Skeletal muscle satellite cell (primary cell): ENCODE measurements around the gene SLC39A3.

Experiments
- H3K27me3 ChIP-seq: 2 replicates; pipeline ENCODE4 v1.7.0; 2013; ENCODE audit warnings: low read length; ENCODE audit not compliant: control insufficient read depth, insufficient read depth
- H3K36me3 ChIP-seq: 2 replicates; pipeline ENCODE4 v1.7.0; 2013; ENCODE audit warnings: mild to moderate bottlenecking, control low read depth, low read length; ENCODE audit not compliant: insufficient read depth
- H3K4me1 ChIP-seq: 2 replicates; pipeline ENCODE4 v1.7.0; 2013; ENCODE audit warnings: low read length; ENCODE audit not compliant: control insufficient read depth, insufficient read depth
- H3K4me2 ChIP-seq: 2 replicates; pipeline ENCODE4 v1.7.0; 2013; ENCODE audit warnings: mild to moderate bottlenecking, low read length
- H3K4me3 ChIP-seq: 2 replicates; pipeline ENCODE4 v1.7.0; 2013; ENCODE audit warnings: low read length
- H3K9ac ChIP-seq: 2 replicates; pipeline ENCODE4 v1.7.0; 2013; ENCODE audit warnings: mild to moderate bottlenecking, low read depth, low read length, moderate library complexity
- H3K9me3 ChIP-seq: replicated peaks from 2 replicates; pipeline ENCODE4 v1.7.0; 2013; ENCODE audit warnings: mild to moderate bottlenecking, control low read depth, low read length

Gene SLC39A3

DNA sequence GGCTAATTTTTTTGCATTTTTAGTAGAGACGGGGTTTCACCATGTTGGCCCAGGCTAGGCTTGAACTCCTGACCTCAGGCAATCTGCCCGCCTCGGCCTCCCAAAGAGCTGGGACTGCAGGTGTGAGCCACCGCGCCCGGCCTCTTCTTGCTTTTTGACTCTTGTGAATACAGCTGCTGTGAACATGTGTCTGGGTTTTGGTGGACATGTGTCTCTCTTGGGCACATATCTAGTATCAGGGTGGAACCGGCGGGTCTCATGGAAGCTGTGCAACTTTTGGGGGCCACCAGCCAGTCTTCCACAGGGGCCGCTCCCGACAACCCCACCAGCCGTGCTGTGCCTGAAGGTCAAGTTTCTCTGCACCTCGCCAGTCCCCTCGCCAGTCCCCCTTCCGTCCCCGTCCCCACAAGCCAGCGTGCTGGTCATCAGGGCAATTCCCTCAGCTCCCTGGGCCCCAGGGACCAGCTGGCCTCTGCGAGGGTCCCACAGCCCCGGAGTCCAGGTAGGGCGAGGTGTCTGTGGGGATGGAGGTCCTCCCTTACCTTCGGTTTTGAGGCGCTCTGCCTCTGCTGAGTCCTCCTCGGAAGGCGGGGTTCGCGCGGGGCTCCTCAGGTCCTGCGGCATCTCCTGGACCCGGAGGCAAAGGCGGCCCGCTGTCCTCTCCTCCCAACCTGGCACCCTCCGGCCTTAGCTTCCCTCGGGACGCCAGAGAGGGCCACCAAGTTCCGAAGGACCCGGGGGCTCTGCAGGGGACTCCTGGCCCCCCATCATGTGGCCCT lies 27.0 kb upstream of the SLC39A3 start:
- H3K4me3 ChIP-seq, result no peak overlapping the region
- no peaks in the 10 kb centered on the region for H3K27me3 ChIP-seq
- H3K9me3 ChIP-seq, result no peaks in the 10 kb centered on the region
- H3K4me1 ChIP-seq, result peaks cover 17% of the 10 kb centered on the region
- peaks cover 68% of the 10 kb centered on the region for H3K36me3 ChIP-seq
- H3K9ac ChIP-seq, result no peak overlapping the region
- H3K4me2 ChIP-seq, result no peak overlapping the region

DNA sequence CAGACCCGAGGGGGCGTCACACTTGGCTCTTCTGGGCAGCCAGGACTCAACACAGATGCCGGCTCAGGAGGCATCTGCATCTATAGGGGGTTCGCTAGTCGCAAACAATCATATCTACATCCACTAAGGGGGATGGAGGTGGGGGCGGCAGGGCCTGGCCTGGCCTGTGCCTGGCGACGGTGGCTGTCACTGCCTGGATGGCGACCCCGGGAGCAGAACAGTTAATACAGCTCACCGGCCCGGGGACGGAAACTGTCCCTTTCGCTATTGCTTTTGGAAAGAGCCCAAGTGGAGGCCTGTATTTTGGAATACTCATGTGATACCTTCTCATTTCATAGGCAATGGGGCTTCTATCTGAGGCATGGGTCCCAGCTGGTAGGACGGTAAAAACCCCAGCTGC lies 25.6 kb upstream of the SLC39A3 start:
- H3K4me1 ChIP-seq, result peaks cover 5% of the 10 kb centered on the region
- no peak overlapping the region for H3K4me3 ChIP-seq
- H3K9ac ChIP-seq, result no peak overlapping the region
- peaks cover 73% of the 10 kb centered on the region for H3K36me3 ChIP-seq
- H3K9me3 ChIP-seq, result no peaks in the 10 kb centered on the region
- H3K27me3 ChIP-seq, result no peaks in the 10 kb centered on the region
- H3K4me2 ChIP-seq, result no peak overlapping the region

DNA sequence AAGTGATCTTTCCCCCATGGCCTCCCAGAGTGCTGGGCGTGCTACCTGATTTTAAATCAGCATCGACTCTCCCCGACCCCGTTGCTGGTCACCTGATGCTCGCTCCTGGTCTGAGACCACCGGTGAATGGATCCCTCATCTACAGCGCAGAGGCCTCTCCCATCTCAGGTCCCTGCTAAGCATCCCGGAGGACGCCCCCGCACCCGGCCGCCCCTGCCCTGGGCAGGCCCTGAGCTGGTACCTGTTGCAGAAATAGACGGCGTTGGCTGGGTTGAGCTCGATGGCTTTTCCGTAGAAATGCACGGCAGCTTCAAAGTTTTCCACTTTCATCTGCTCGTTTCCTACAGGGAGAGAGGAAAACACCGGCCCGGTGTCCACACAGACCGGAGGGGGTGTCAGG lies 25.1 kb upstream of the SLC39A3 start:
- H3K4me2 ChIP-seq, result no peak overlapping the region
- H3K27me3 ChIP-seq, result no peaks in the 10 kb centered on the region
- peaks cover 72% of the 10 kb centered on the region for H3K36me3 ChIP-seq
- no peaks in the 10 kb centered on the region for H3K9me3 ChIP-seq
- no peak overlapping the region for H3K9ac ChIP-seq
- no peak overlapping the region for H3K4me3 ChIP-seq
- peaks cover under 1% of the 10 kb centered on the region for H3K4me1 ChIP-seq

DNA sequence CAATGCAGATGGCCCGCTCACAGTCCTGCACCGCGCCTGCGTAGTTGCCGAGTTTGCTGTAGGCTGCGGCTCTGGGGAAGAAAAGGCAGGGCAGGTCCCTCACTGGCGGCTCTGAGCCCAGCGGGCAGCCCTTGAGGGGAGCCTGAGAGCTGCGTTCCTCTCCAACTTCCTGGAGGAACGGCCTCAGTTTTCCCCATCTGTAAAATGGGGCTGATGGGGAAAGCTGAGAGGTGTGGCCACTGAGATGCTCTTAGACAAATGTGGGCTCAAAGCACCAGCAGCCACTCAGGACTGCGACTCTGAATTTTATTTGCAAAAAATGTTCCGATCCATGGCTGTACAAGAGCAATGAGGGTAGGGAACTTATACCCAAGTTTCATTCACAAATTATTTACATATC lies 23.9 kb upstream of the SLC39A3 start:
- Histone ChIP-seq H3K4me2 (no peak overlapping the region), H3K27me3 (no peaks in the 10 kb centered on the region), H3K4me3 (no peak overlapping the region), H3K9ac (no peak overlapping the region), H3K4me1 (no peaks in the 10 kb centered on the region), H3K36me3 (peaks cover 79% of the 10 kb centered on the region), H3K9me3 (no peaks in the 10 kb centered on the region)

DNA sequence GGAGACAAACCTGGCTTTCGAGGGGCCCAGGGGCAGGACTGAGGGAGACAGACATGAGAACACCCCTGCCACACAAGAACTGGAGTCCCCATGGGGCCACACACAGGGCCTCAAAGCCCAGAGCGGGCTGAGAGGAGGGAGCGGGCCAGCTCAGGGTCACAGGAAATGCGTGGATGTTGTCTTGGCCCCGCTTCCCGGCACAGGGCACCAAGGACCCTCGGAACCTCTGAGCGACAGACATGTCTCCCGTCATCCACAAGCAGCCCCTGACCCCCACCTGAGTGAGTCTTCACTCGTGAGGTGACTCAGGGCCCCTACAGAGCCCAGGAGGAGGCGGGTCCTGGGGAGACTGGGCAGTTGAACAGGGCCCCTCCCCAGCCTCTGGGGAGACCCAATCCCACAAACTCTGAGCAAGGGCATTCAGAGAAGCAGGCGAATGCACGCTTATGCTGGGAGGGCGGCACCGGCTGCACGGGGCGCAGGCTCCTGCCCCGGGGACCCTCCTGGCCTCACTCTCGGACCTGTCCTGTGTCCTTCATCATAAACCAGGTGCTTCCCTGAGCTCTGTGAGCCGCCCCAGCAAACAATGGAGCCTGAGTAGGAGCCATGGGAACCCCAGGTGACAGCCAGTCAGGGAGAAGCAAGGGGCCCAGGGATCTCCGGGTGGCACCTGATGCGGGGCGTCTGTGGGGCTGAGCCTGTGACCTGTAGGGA lies 23.1 kb upstream of the SLC39A3 start:
- peaks cover 75% of the 10 kb centered on the region for H3K36me3 ChIP-seq
- H3K9ac ChIP-seq, result no peak overlapping the region

DNA sequence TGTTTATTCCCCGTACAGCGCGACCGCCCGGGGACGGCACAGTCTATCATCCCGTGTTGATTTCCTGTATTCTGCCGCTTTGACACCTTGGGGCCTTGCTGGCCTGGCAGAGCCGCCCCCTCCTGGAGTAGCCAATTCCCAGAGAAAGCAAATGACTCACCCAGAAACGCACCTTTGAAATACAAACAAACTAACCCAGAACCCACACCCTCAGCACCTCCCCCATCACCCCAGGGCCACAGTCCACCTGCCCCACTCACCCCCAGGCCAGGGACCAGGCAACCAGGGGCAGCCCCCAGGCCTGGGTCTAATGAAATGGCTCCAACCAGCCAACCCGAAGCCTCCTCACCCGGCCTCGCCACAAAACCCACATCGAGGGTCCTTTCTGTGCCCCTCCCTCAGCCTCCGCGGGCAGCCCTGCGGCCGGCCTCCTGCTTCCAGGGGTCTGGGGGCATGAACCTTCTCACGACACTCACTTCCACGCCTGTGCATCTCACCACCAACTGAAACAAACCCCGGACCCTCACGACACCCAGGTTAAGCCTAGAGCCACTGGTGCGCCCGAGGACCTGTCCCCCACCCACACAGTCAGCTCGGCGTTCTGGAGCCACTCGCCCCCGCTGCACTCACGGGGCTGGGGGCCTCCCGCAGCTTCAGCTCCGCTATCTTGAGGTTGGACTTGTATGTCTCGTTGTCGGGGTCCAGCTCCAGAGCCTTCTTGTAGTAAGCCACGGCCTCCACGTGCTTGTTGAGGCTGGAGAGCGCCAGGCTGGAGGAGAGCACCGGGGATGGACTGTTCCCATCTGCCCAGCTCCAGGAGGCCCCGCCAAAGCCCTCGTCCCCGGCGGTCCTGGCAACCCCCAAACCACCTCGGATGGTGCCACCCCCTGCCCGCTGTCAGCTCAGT lies 22.3 kb upstream of the SLC39A3 start:
- no peak overlapping the region for H3K4me3 ChIP-seq
- H3K27me3 ChIP-seq, result no peaks in the 10 kb centered on the region
- H3K36me3 ChIP-seq, result peaks cover 75% of the 10 kb centered on the region
- H3K4me1 ChIP-seq, result no peaks in the 10 kb centered on the region
- H3K9ac ChIP-seq, result no peak overlapping the region
- H3K4me2 ChIP-seq, result no peak overlapping the region
- H3K9me3 ChIP-seq, result no peaks in the 10 kb centered on the region

More for the DNA sequence above, 23.1 kb upstream of the SLC39A3 start:
- no peak overlapping the region for H3K4me2 ChIP-seq
- H3K4me1 ChIP-seq, result no peaks in the 10 kb centered on the region
- H3K4me3 ChIP-seq, result no peak overlapping the region
- H3K9me3 ChIP-seq, result no peaks in the 10 kb centered on the region
- no peaks in the 10 kb centered on the region for H3K27me3 ChIP-seq

DNA sequence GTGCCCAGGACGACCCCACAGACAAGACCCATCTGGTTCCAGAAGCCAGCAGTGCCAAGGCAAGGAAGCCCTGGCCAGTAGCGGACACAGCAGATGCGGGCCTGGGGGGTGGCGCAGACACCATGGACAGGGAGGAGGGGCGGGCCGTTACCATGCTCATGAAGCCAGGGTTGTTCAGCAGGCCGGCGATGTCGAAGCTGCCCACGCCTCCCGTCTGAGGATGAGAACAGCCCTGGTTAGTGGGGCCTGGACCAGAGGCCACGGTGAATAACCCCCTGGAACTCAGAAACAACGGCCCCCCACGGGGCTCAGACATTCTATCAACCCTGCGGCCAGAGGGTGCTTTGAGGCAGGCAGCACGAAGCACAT lies 21.5 kb upstream of the SLC39A3 start:
- Histone ChIP-seq H3K9me3 (no peaks in the 10 kb centered on the region), H3K27me3 (no peaks in the 10 kb centered on the region), H3K4me3 (no peak overlapping the region), H3K4me2 (no peak overlapping the region), H3K9ac (no peak overlapping the region), H3K36me3 (peaks cover 68% of the 10 kb centered on the region), H3K4me1 (no peaks in the 10 kb centered on the region)

DNA sequence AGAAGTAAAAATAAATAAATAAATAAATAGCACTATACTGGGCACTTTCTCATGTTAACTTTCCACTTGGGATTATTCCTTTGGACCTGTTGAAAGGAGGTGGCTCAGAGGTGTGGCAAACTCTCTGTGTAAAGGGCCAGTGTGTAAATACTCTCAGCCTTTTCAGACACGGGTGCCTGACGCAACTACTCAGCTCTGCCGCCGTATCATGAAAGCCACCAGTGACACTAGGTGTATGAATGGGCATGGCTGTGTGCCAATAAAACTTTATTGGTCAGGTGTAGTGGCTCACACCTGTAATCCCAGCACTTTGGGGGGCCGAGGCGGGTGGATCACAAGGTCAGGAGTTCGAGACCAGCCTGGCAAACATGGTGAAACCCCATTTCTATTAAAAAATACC lies 20.1 kb upstream of the SLC39A3 start:
- no peaks in the 10 kb centered on the region for H3K27me3 ChIP-seq
- H3K4me3 ChIP-seq, result no peak overlapping the region
- H3K9ac ChIP-seq, result no peak overlapping the region
- H3K4me1 ChIP-seq, result no peaks in the 10 kb centered on the region
- H3K4me2 ChIP-seq, result no peak overlapping the region
- H3K36me3 ChIP-seq, result peaks cover 64% of the 10 kb centered on the region
- no peaks in the 10 kb centered on the region for H3K9me3 ChIP-seq

DNA sequence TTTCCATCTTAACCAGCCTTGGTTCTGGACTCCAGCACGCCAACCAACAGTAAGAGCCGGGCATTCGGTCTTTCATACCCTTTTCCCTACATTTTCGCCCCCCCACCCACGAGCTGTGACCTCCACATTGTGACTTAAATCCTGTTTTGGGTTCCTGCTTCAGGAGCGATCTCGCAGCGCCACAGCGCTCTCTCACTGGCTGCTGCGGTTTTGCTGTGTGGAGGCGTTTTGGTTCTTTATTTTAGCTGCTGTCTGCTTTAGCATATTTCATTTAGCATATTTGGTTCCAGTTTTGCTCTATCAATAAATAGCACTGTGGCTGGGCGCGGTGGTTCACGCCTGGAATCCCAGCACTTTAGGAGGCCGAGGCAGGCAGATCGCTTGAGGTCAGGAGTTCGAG lies 19.5 kb upstream of the SLC39A3 start:
- no peaks in the 10 kb centered on the region for H3K4me1 ChIP-seq
- no peak overlapping the region for H3K4me3 ChIP-seq
- H3K27me3 ChIP-seq, result no peaks in the 10 kb centered on the region
- peaks cover 64% of the 10 kb centered on the region for H3K36me3 ChIP-seq
- no peak overlapping the region for H3K9ac ChIP-seq
- no peaks in the 10 kb centered on the region for H3K9me3 ChIP-seq
- H3K4me2 ChIP-seq, result no peak overlapping the region

DNA sequence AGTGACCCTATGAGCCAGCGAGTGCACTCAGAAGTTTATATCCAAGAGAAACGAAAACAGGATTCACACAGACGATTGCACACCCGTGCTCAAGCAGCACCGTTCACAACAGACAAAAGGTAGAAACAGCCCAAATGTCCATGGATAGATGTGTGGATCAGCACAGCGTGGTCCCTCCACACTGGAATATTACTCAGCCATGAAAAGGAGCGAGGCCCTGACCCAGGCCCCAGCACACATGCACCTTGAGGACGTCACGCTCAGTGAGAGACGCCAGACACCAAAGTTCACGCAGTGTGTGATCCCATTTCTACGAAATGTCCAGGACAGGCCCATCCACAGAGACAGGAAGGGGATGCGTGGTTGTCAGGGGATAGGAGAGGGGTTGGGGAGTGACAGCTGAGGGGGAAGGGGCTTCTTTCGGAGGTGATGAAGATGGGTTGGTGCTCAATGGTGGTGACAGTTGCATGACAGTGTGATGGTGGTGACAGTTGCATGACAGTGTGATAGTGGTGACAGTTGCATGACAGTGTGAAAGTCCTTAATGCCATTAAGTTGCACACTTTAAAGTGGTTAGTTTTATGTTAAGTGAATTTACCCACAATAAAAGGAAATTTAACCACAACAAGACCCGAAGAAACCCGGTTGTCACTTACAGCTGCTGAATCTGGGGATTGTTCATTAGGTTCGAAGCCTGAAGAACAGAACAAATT lies 18.9 kb upstream of the SLC39A3 start:
- Histone ChIP-seq H3K4me3 (no peak overlapping the region), H3K4me2 (no peak overlapping the region), H3K27me3 (no peaks in the 10 kb centered on the region), H3K36me3 (peaks cover 63% of the 10 kb centered on the region), H3K4me1 (no peaks in the 10 kb centered on the region), H3K9ac (no peak overlapping the region), H3K9me3 (no peaks in the 10 kb centered on the region)
